Measurements from ENCODE around the gene SLC47A2. TPM values are rescaled to one million over a fixed set of nuclear protein-coding genes. Genes with fewer than 3 reads are reported as not detected.

SLC47A2 gene
- total and polyA plus RNA-seq, 2 experiments from 2014 or later: not detected

GRCh38 chr17:19738073-19738449 is 21.7 kb upstream of the SLC47A2 start (continued):
- TF ChIP-seq ZNF462 (CRISPR knock-in tag; IDR thresholded peaks at IDR 0.05): no peak

DNA sequence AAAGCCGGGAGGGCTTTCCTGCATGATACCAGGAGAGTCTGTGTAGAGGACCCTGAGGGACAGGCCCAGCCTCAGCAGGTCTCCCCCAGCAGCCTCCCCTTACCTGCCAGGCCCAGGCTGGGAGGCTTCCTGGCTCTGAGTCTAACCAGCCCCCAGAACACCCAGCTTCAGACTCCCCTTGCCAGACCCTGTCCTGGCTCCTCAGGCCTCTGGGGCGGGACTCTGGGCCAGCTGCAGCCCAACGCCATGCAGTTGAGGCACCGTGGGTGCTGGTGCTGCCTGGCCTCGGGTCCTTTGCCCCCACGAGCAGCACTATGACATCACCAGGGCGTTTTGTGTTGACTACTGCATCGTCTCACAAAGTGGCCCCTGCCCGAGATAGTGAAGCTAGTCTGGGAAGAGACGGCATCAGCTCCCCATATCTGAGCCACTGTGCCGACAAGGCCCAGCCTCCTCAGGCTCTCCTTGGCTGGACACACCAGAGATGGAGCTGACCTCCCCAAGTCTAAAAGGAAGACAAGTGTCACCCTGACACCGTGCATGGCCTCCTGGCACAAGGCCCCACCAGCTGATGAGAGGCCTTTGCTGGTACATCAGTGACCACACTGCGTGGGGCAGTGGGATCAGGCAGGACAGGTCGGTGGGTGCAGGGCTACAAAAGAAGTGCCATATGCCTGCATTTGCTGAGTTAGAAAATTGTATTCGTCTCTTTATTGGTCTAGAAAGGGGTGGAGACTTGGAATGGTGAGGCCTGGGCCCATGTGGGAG is 21.1 kb upstream of the SLC47A2 start:
- TF ChIP-seq, protein P1, sequence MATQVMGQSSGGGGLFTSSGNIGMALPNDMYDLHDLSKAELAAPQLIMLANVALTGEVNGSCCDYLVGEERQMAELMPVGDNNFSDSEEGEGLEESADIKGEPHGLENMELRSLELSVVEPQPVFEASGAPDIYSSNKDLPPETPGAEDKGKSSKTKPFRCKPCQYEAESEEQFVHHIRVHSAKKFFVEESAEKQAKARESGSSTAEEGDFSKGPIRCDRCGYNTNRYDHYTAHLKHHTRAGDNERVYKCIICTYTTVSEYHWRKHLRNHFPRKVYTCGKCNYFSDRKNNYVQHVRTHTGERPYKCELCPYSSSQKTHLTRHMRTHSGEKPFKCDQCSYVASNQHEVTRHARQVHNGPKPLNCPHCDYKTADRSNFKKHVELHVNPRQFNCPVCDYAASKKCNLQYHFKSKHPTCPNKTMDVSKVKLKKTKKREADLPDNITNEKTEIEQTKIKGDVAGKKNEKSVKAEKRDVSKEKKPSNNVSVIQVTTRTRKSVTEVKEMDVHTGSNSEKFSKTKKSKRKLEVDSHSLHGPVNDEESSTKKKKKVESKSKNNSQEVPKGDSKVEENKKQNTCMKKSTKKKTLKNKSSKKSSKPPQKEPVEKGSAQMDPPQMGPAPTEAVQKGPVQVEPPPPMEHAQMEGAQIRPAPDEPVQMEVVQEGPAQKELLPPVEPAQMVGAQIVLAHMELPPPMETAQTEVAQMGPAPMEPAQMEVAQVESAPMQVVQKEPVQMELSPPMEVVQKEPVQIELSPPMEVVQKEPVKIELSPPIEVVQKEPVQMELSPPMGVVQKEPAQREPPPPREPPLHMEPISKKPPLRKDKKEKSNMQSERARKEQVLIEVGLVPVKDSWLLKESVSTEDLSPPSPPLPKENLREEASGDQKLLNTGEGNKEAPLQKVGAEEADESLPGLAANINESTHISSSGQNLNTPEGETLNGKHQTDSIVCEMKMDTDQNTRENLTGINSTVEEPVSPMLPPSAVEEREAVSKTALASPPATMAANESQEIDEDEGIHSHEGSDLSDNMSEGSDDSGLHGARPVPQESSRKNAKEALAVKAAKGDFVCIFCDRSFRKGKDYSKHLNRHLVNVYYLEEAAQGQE (IDR thresholded peaks at IDR 0.05; ENCODE audit: unreplicated experiment): no peak
- TF ChIP-seq ZNF331 (CRISPR knock-in tag; IDR thresholded peaks at IDR 0.05; ENCODE audit: low read depth): no peak
- TF ChIP-seq, protein P2, sequence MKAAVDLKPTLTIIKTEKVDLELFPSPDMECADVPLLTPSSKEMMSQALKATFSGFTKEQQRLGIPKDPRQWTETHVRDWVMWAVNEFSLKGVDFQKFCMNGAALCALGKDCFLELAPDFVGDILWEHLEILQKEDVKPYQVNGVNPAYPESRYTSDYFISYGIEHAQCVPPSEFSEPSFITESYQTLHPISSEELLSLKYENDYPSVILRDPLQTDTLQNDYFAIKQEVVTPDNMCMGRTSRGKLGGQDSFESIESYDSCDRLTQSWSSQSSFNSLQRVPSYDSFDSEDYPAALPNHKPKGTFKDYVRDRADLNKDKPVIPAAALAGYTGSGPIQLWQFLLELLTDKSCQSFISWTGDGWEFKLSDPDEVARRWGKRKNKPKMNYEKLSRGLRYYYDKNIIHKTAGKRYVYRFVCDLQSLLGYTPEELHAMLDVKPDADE (IDR thresholded peaks at IDR 0.05): no peak
- no peak overlapping the region for H3K27ac Mint-ChIP-seq

More for the DNA sequence above, 21.1 kb upstream of the SLC47A2 start:
- DNase-seq (ENCODE audit: low spot score) (no peak), ATAC-seq (no peak)
- Histone ChIP-seq H3K27ac (ENCODE audit: low read depth) (no peak overlapping the region), H3K4me2 (no peak overlapping the region), H3K4me1 (ENCODE audit: insufficient read depth) (no peaks in the 10 kb centered on the region), H3K36me3 (ENCODE audit: insufficient read depth) (no peaks in the 10 kb centered on the region), H4K20me1 (replicated peaks; ENCODE audit: insufficient read depth) (no peaks in the 10 kb centered on the region), H3F3A (replicated peaks; ENCODE audit: low read depth) (no peaks in the 10 kb centered on the region), H3K4me3 (no peak overlapping the region), H3K27me3 (ENCODE audit: insufficient read depth) (no peaks in the 10 kb centered on the region), H3K9me2 (ENCODE audit: insufficient read depth) (no peaks in the 10 kb centered on the region), H3K79me2 (replicated peaks; ENCODE audit: insufficient read depth) (no peaks in the 10 kb centered on the region), H2AFZ (no peak overlapping the region)
- Mint-ChIP-seq H3K9me3 (no peaks in the 10 kb centered on the region; the same call in 2 of the 3 replicates), H3K4me3 (no peak overlapping the region), H3K4me1 (no peaks in the 10 kb centered on the region; the same call in 2 of the 3 replicates), H3K36me3 (ENCODE audit: low read depth) (no peaks in the 10 kb centered on the region), H3K27me3 (ENCODE audit: insufficient read depth, low read depth, poor library complexity) (peaks cover 1% of the 10 kb centered on the region)
